Measurements from ENCODE around the gene ARHGAP5.
"Not testable (repeated sequence)": the region's sequence is repeated elsewhere in the genome, so short reads cannot be mapped to it uniquely, and the experiment has no call there.

Gene ARHGAP5

GRCh38 chr14:32109676-32110547, 32.8 kb downstream of the ARHGAP5 start:
- H3K36me3 Mint-ChIP-seq (ENCODE audit: low read depth): peaks cover 5% of the 10 kb centered on the region
- no peak overlapping the region for H3K27ac Mint-ChIP-seq
- no peak for DNase-seq (ENCODE audit: low spot score)
- peaks cover 6% of the 10 kb centered on the region for H3K4me1 Mint-ChIP-seq (ENCODE audit: low read depth)
- H3K27me3 Mint-ChIP-seq (ENCODE audit: low read depth): no peaks in the 10 kb centered on the region
- H3K4me3 Mint-ChIP-seq: no peak overlapping the region
- H3K9me3 Mint-ChIP-seq: no peaks in the 10 kb centered on the region

DNA sequence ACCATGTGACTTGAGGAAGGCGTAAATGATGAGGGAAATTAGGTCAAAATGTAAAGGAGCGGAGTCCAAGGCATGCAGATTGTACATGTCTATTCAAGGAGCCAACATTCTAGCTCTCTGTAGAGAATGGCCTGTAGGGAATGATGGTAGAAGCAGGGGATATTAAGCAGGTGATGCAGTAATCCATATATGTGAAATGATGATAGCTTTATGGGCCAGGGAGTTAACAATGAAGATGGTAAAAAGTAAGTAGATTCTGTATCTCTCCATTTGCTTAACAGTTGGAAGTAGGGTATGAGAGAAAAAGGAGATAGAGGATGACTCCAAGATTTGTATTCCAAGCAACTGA, 33.4 kb downstream of the ARHGAP5 start:
- DNase-seq (ENCODE audit: low spot score): no peak
- H3K4me3 Mint-ChIP-seq: no peak overlapping the region
- H3K36me3 Mint-ChIP-seq (ENCODE audit: low read depth): peaks cover 6% of the 10 kb centered on the region
- H3K27ac Mint-ChIP-seq: no peak overlapping the region
- no peaks in the 10 kb centered on the region for H3K9me3 Mint-ChIP-seq
- peaks cover 3% of the 10 kb centered on the region for H3K4me1 Mint-ChIP-seq (ENCODE audit: low read depth)
- no peaks in the 10 kb centered on the region for H3K27me3 Mint-ChIP-seq (ENCODE audit: low read depth)

DNA sequence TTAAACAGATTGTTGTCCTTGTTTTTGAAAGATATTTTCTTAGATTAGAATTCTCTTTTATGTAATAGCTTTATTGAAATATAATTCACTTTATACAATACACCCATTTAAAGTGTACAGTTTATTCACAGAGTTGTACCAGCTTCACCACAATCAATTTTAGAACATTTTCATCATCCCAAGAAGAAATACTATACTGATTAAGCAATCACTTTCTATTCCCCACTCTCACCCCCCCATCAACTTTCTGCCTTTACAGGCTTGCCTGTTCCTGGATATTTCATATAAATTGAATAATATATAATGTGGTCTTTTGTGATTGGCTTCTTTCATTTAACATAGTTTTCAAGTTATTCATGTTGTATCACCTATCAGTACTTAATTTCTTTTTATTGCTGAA, 44.4 kb downstream of the ARHGAP5 start:
- H3K4me1 Mint-ChIP-seq (ENCODE audit: low read depth): peaks cover under 1% of the 10 kb centered on the region
- no peak for DNase-seq (ENCODE audit: low spot score)
- peaks cover 35% of the 10 kb centered on the region for H3K36me3 Mint-ChIP-seq (ENCODE audit: low read depth)
- H3K27me3 Mint-ChIP-seq (ENCODE audit: low read depth): no peaks in the 10 kb centered on the region
- no peak overlapping the region for H3K4me3 Mint-ChIP-seq
- no peak overlapping the region for H3K27ac Mint-ChIP-seq
- peaks cover 6% of the 10 kb centered on the region for H3K9me3 Mint-ChIP-seq

- DNase-seq (ENCODE audit: low spot score): no peak
- H3K4me3 Mint-ChIP-seq: no peak overlapping the region
- H3K36me3 Mint-ChIP-seq (ENCODE audit: low read depth): peaks cover 38% of the 10 kb centered on the region
- no peak overlapping the region for H3K27ac Mint-ChIP-seq
- H3K27me3 Mint-ChIP-seq (ENCODE audit: low read depth): no peaks in the 10 kb centered on the region
- peaks cover 2% of the 10 kb centered on the region for H3K4me1 Mint-ChIP-seq (ENCODE audit: low read depth)
- peaks cover 8% of the 10 kb centered on the region for H3K9me3 Mint-ChIP-seq
Observed at GRCh38 chr14:32121948-32122347, 44.8 kb downstream of the ARHGAP5 start.

- H3K27ac Mint-ChIP-seq; H3K4me1 Mint-ChIP-seq (ENCODE audit: low read depth); H3K4me3 Mint-ChIP-seq; DNase-seq (ENCODE audit: low spot score); H3K27me3 Mint-ChIP-seq (ENCODE audit: low read depth): not testable (repeated sequence)
- H3K9me3 Mint-ChIP-seq: peaks cover 20% of the 10 kb centered on the region
- peaks cover 63% of the 10 kb centered on the region for H3K36me3 Mint-ChIP-seq (ENCODE audit: low read depth)
Observed at GRCh38 chr14:32126899-32127730, 50.0 kb downstream of the ARHGAP5 start.

- not testable (repeated sequence) for H3K27ac Mint-ChIP-seq; H3K27me3 Mint-ChIP-seq (ENCODE audit: low read depth); H3K4me3 Mint-ChIP-seq; DNase-seq (ENCODE audit: low spot score); H3K4me1 Mint-ChIP-seq (ENCODE audit: low read depth)
- H3K36me3 Mint-ChIP-seq (ENCODE audit: low read depth): peaks cover 61% of the 10 kb centered on the region
- peaks cover 20% of the 10 kb centered on the region for H3K9me3 Mint-ChIP-seq
Observed at GRCh38 chr14:32127731-32128654, 50.9 kb downstream of the ARHGAP5 start.

DNA sequence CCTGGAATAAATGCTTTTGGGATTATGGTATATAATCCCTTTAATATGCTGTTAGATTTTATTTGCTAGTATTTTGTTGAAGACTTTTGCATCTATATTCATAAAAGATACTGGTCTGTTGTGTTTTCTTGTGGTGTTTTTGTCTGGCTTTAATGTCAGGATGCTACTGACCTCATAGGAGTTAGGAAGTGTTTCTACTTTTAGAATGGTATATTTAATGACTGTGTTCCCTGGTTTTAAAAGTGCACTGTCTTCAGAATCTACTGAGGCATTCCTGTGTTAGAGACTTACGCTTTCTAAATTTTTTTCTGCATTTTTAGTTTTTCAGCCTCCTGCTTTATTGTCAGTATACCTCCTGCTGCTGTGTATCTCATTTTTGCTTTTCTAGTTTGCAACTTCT, 51.6 kb downstream of the ARHGAP5 start:
- no peak overlapping the region for H3K4me3 Mint-ChIP-seq
- peaks cover 20% of the 10 kb centered on the region for H3K9me3 Mint-ChIP-seq
- H3K27ac Mint-ChIP-seq: no peak overlapping the region
- no peaks in the 10 kb centered on the region for H3K27me3 Mint-ChIP-seq (ENCODE audit: low read depth)
- H3K4me1 Mint-ChIP-seq (ENCODE audit: low read depth): peaks cover 2% of the 10 kb centered on the region
- no peak for DNase-seq (ENCODE audit: low spot score)
- H3K36me3 Mint-ChIP-seq (ENCODE audit: low read depth): peaks cover 58% of the 10 kb centered on the region

GRCh38 chr14:32129124-32129523, 52.0 kb downstream of the ARHGAP5 start:
- peaks cover 2% of the 10 kb centered on the region for H3K4me1 Mint-ChIP-seq (ENCODE audit: low read depth)
- H3K27me3 Mint-ChIP-seq (ENCODE audit: low read depth): no peaks in the 10 kb centered on the region
- H3K27ac Mint-ChIP-seq: no peak overlapping the region
- H3K9me3 Mint-ChIP-seq: peaks cover 20% of the 10 kb centered on the region
- H3K36me3 Mint-ChIP-seq (ENCODE audit: low read depth): peaks cover 58% of the 10 kb centered on the region
- no peak for DNase-seq (ENCODE audit: low spot score)
- H3K4me3 Mint-ChIP-seq: no peak overlapping the region

- H3K36me3 Mint-ChIP-seq (ENCODE audit: low read depth): peaks cover 51% of the 10 kb centered on the region
- not testable (repeated sequence) for H3K4me3 Mint-ChIP-seq; H3K27me3 Mint-ChIP-seq (ENCODE audit: low read depth); H3K4me1 Mint-ChIP-seq (ENCODE audit: low read depth); DNase-seq (ENCODE audit: low spot score); H3K27ac Mint-ChIP-seq
- H3K9me3 Mint-ChIP-seq: peaks cover 17% of the 10 kb centered on the region
Observed at GRCh38 chr14:32131689-32132088, 54.6 kb downstream of the ARHGAP5 start.

DNA sequence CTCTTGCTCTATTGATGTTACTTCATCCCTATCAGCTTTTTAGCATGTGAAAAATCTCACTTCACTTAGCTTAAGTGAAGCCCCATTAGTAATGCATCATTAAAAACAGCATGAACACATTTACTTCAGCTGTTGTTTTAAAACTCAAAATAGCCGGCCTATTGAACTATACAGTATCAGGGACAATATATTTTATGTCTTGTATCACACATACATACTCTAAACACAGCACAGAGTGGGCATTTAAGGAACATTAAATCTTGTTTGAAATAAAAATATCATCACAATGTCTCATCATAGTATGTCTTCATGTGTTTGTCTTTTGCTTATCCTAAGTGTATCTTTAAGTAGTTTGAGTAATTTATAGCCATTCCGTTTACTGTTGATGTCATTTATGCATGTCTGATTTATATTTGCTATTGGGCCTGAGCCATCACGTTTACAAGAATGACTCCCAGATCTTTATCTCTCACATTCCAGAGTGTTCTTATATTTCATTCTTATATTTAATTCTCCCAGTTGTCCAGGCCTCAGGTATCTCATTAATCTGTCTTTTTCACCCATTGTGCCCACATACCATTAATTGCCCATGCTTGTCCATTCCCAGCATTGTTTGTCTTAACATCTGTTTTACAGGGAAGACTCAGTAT, 57.5 kb downstream of the ARHGAP5 start:
- Mint-ChIP-seq H3K36me3 (ENCODE audit: low read depth) (peaks cover 54% of the 10 kb centered on the region), H3K9me3 (peaks cover 17% of the 10 kb centered on the region), H3K4me3 (no peak overlapping the region), H3K27ac (no peak overlapping the region), H3K27me3 (ENCODE audit: low read depth) (no peaks in the 10 kb centered on the region), H3K4me1 (ENCODE audit: low read depth) (no peaks in the 10 kb centered on the region)
- no peak for DNase-seq (ENCODE audit: low spot score)

GRCh38 chr14:32136027-32136825, 59.1 kb downstream of the ARHGAP5 start:
- H3K9me3 Mint-ChIP-seq: peaks cover 18% of the 10 kb centered on the region
- DNase-seq (ENCODE audit: low spot score): no peak
- no peak overlapping the region for H3K27ac Mint-ChIP-seq
- peaks cover 54% of the 10 kb centered on the region for H3K36me3 Mint-ChIP-seq (ENCODE audit: low read depth)
- H3K4me1 Mint-ChIP-seq (ENCODE audit: low read depth): no peaks in the 10 kb centered on the region
- no peak overlapping the region for H3K4me3 Mint-ChIP-seq
- H3K27me3 Mint-ChIP-seq (ENCODE audit: low read depth): no peaks in the 10 kb centered on the region

DNA sequence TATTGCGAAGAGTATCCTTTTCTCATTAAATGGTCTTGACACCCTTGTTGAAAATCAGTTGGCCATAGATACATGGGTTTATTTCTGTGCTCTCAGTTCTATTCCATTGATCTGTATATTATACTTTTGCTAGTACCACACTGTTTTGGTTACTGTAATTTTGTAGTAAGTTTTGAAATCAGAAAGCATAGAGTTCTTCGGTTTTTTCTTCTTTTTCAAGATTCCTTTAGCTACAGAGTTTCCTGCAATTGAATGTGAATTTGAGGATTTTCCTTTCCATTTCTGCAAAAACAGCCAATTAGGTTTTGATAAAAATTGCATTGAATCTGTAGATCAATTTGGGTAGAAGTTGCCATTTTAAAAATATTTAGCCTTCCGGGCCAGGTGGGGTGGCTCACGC, 60.2 kb downstream of the ARHGAP5 start:
- H3K36me3 Mint-ChIP-seq (ENCODE audit: low read depth): peaks cover 48% of the 10 kb centered on the region

DNA sequence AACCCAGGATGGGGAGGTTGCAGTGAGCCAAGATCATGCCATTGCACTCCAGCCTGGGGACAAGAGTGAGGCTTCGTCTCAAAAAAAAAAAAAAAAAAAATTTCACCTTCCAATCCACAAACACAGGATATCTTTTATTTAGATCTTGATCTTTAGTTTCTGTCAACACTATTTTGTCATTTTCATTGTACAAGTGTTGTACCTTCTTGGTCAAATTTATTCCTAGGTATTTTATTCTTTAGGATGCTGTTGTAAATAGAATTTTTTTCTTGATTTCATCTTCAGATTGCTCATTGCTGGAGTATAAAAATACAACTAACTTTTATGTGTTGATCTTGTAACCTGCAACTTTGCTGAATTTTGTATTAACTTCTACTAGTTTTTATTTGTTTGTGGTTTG, 60.8 kb downstream of the ARHGAP5 start:
- DNase-seq (ENCODE audit: low spot score): no peak
- Mint-ChIP-seq H3K4me3 (no peak overlapping the region), H3K27ac (no peak overlapping the region), H3K9me3 (peaks cover 18% of the 10 kb centered on the region), H3K4me1 (ENCODE audit: low read depth) (no peaks in the 10 kb centered on the region), H3K27me3 (ENCODE audit: low read depth) (no peaks in the 10 kb centered on the region), H3K36me3 (ENCODE audit: low read depth) (peaks cover 48% of the 10 kb centered on the region)

More for the DNA sequence above, 60.2 kb downstream of the ARHGAP5 start:
- Mint-ChIP-seq H3K27me3 (ENCODE audit: low read depth) (no peaks in the 10 kb centered on the region), H3K9me3 (peaks cover 18% of the 10 kb centered on the region), H3K4me1 (ENCODE audit: low read depth) (no peaks in the 10 kb centered on the region), H3K4me3 (no peak overlapping the region), H3K27ac (no peak overlapping the region)
- no peak for DNase-seq (ENCODE audit: low spot score)
